OCI-LY1 (cell line): ENCODE results near the gene SMYD3.

Source experiments
- H2AFZ ChIP-seq: fragments of 200-600 bp; sonication (generic), shearing (Covaris generic); 2 replicates; pipeline ENCODE4 v1.6.0; 2014; ENCODE audit warnings: antibody characterized with exemption, mild to moderate bottlenecking, low read length
- H3F3A ChIP-seq: fragments of 200-600 bp; sonication (generic), shearing (Covaris generic); 2 replicates; pipeline ENCODE4 v1.6.0; 2014; ENCODE audit warnings: mild to moderate bottlenecking, antibody characterized with exemption, low read length, moderate library complexity; ENCODE audit not compliant: insufficient read depth
- H3K27ac ChIP-seq: fragments of 200-600 bp; sonication (generic); 2 replicates; pipeline ENCODE4 v1.5.1; 2014; ENCODE audit warnings: low read length, mixed run types, mild to moderate bottlenecking, low read depth; ENCODE audit not compliant: poor library complexity, severe bottlenecking
- H3K27me3 ChIP-seq: fragments of 200-600 bp; sonication (generic); 2 replicates; pipeline ENCODE4 v1.6.0; 2014; ENCODE audit warnings: antibody characterized with exemption, mild to moderate bottlenecking, low read length, moderate library complexity; ENCODE audit not compliant: insufficient read depth
- H3K36me3 ChIP-seq: fragments of 200-600 bp; sonication (generic); 2 replicates; pipeline ENCODE4 v1.6.1; 2014; ENCODE audit warnings: mild to moderate bottlenecking, antibody characterized with exemption, low read length, moderate library complexity, mixed read lengths; ENCODE audit not compliant: insufficient read depth
- H3K4me1 ChIP-seq: fragments of 200-600 bp; sonication (generic); 2 replicates; pipeline ENCODE4 v1.5.1; 2014; ENCODE audit warnings: mild to moderate bottlenecking, low read length, moderate library complexity; ENCODE audit not compliant: insufficient read depth, severe bottlenecking
- H3K4me2 ChIP-seq: fragments of 200-600 bp; sonication (generic), shearing (Covaris generic); 2 replicates; pipeline ENCODE4 v1.6.1; 2014; ENCODE audit warnings: low read length
- H3K4me3 ChIP-seq: fragments of 200-600 bp; sonication (generic); 2 replicates; pipeline ENCODE4 v1.5.1; 2014; ENCODE audit warnings: low read length, low read depth, mild to moderate bottlenecking, mixed read lengths; ENCODE audit not compliant: poor library complexity, severe bottlenecking
- H3K79me2 ChIP-seq: fragments of 200-600 bp; shearing (Covaris generic); 2 replicates; pipeline ENCODE4 v1.6.1; 2016; ENCODE audit warnings: mixed run types, low read length, mixed read lengths; ENCODE audit not compliant: insufficient read depth
- H3K9ac ChIP-seq: fragments of 200-600 bp; sonication (generic), shearing (Covaris generic); 2 replicates; pipeline ENCODE4 v1.6.1; 2014; ENCODE audit warnings: mild to moderate bottlenecking, low read length, mixed read lengths
- H3K9me2 ChIP-seq: fragments of 200-600 bp; sonication (generic), shearing (Covaris generic); 2 replicates; pipeline ENCODE4 v1.6.1; 2014; ENCODE audit warnings: low read depth, mild to moderate bottlenecking, low read length, mixed read lengths
- H3K9me3 ChIP-seq: fragments of 200-600 bp; shearing (Covaris generic); 2 replicates; pipeline ENCODE4 v1.6.1; 2014; ENCODE audit warnings: low read length, mixed read lengths
- H4K20me1 ChIP-seq: fragments of 200-600 bp; sonication (generic), shearing (Covaris generic); 2 replicates; pipeline ENCODE4 v1.6.0; 2016; ENCODE audit warnings: mild to moderate bottlenecking, low read length; ENCODE audit not compliant: insufficient read depth
- EZH2 ChIP-seq: fragments of 200-600 bp; sonication (generic), shearing (Covaris generic); IDR thresholded peaks from 2 replicates; pipeline ENCODE4 v1.8.0; 2017; ENCODE audit warnings: borderline replicate concordance, mixed run types, mild to moderate bottlenecking, antibody characterized with exemption, low read length, moderate library complexity, mixed read lengths
- TF ChIP-seq, protein P1 (sequence below): fragments of 200-600 bp; sonication (generic), shearing (Covaris generic); IDR thresholded peaks from 2 replicates; pipeline ENCODE4 v1.5.1; 2017; ENCODE audit warnings: mild to moderate bottlenecking, antibody characterized with exemption, low read length, moderate library complexity, mixed read lengths

The SMYD3 gene

GRCh38 chr1:245840971-245841370, 666.1 kb downstream of the SMYD3 start:
- Histone ChIP-seq H2AFZ (no peak overlapping the region), H4K20me1 (no peaks in the 10 kb centered on the region), H3K9me3 (no peaks in the 10 kb centered on the region), H3K36me3 (no peaks in the 10 kb centered on the region), H3K27ac (no peak overlapping the region), H3K4me3 (no peak overlapping the region), H3K79me2 (no peaks in the 10 kb centered on the region), H3K9me2 (no peaks in the 10 kb centered on the region), H3K4me1 (no peaks in the 10 kb centered on the region), H3F3A (no peaks in the 10 kb centered on the region), H3K4me2 (no peak overlapping the region), H3K27me3 (no peaks in the 10 kb centered on the region), H3K9ac (no peak overlapping the region)
- no peak for TF ChIP-seq EZH2
- TF ChIP-seq, protein P1, sequence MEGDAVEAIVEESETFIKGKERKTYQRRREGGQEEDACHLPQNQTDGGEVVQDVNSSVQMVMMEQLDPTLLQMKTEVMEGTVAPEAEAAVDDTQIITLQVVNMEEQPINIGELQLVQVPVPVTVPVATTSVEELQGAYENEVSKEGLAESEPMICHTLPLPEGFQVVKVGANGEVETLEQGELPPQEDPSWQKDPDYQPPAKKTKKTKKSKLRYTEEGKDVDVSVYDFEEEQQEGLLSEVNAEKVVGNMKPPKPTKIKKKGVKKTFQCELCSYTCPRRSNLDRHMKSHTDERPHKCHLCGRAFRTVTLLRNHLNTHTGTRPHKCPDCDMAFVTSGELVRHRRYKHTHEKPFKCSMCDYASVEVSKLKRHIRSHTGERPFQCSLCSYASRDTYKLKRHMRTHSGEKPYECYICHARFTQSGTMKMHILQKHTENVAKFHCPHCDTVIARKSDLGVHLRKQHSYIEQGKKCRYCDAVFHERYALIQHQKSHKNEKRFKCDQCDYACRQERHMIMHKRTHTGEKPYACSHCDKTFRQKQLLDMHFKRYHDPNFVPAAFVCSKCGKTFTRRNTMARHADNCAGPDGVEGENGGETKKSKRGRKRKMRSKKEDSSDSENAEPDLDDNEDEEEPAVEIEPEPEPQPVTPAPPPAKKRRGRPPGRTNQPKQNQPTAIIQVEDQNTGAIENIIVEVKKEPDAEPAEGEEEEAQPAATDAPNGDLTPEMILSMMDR = no peak

DNA sequence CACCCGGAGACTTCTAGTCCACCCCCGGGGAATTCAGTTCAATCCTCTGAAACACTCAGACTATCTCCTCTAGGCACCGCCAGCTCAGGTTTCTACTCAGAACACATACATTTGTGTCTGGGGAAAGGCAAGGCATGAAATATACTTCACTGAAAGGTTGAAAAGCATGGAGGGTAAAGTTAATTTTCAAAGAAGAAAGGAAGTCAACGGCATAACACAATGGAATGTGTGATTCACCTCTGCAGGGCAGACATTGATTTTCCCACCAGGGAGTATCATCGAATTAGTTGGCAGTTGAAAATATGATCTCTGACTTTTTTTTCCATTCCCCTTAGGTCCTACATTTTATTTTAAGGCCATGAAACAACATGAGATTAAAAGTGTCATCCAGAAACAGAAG, 669.4 kb downstream of the SMYD3 start:
- Histone ChIP-seq H3K4me3 (no peak overlapping the region), H3F3A (no peaks in the 10 kb centered on the region), H3K27me3 (no peaks in the 10 kb centered on the region), H3K27ac (no peak overlapping the region), H3K9me2 (no peaks in the 10 kb centered on the region), H3K79me2 (no peaks in the 10 kb centered on the region), H3K9me3 (no peaks in the 10 kb centered on the region), H3K4me2 (no peak overlapping the region), H3K36me3 (no peaks in the 10 kb centered on the region), H4K20me1 (no peaks in the 10 kb centered on the region), H3K9ac (no peak overlapping the region), H2AFZ (no peak overlapping the region), H3K4me1 (no peaks in the 10 kb centered on the region)
- no peak for TF ChIP-seq EZH2
- TF ChIP-seq, protein P1 = no peak

- Histone ChIP-seq H3K4me2 (no peak overlapping the region), H3K4me1 (no peaks in the 10 kb centered on the region), H3K9me2 (no peaks in the 10 kb centered on the region), H4K20me1 (no peaks in the 10 kb centered on the region), H3K36me3 (no peaks in the 10 kb centered on the region), H3K27ac (no peak overlapping the region), H3K9ac (no peak overlapping the region), H2AFZ (no peak overlapping the region), H3F3A (no peaks in the 10 kb centered on the region), H3K79me2 (no peaks in the 10 kb centered on the region), H3K9me3 (no peaks in the 10 kb centered on the region), H3K27me3 (no peaks in the 10 kb centered on the region), H3K4me3 (no peak overlapping the region)
- TF ChIP-seq, protein P1 = no peak
- TF ChIP-seq EZH2 = no peak
Measured at GRCh38 chr1:245835386-245835785, 671.7 kb downstream of the SMYD3 start.
